Esophagus muscularis mucosa (tissue), 3 donors: ENCODE results near the gene EPSTI1.

Experiments
- POLR2A ChIP-seq: fragments of 450-650 bp; IDR thresholded peaks from one replicate; pipeline ENCODE4 v1.6.1; 2017; ENCODE audit warnings: antibody characterized with exemption, moderate library complexity, mild to moderate bottlenecking, low read depth
- POLR2AphosphoS5 ChIP-seq, 2 donors: sonication (generic); formaldehyde crosslinking; IDR thresholded peaks; one replicate each; pipeline ENCODE4 v1.6.1; 2017; ENCODE audit warnings: antibody characterized with exemption in 2 of 2
- TF ChIP-seq, protein P1 (sequence below), 3 experiments: fragments of 200-600 bp in 2 of 3; fragments of 450-650 bp in 1 of 3; sonication (generic) in 2 of 3; IDR thresholded peaks; one replicate each; pipeline ENCODE4 v1.5.1; 2017 to 2019; ENCODE audit warnings: antibody characterized with exemption in 3 of 3, mild to moderate bottlenecking in 2 of 3, moderate library complexity in 1 of 3

- TF ChIP-seq POLR2A (no peak), POLR2AphosphoS5 (IDR thresholded peaks at IDR 0.05) (no peak)
- TF ChIP-seq, protein P1, sequence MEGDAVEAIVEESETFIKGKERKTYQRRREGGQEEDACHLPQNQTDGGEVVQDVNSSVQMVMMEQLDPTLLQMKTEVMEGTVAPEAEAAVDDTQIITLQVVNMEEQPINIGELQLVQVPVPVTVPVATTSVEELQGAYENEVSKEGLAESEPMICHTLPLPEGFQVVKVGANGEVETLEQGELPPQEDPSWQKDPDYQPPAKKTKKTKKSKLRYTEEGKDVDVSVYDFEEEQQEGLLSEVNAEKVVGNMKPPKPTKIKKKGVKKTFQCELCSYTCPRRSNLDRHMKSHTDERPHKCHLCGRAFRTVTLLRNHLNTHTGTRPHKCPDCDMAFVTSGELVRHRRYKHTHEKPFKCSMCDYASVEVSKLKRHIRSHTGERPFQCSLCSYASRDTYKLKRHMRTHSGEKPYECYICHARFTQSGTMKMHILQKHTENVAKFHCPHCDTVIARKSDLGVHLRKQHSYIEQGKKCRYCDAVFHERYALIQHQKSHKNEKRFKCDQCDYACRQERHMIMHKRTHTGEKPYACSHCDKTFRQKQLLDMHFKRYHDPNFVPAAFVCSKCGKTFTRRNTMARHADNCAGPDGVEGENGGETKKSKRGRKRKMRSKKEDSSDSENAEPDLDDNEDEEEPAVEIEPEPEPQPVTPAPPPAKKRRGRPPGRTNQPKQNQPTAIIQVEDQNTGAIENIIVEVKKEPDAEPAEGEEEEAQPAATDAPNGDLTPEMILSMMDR (IDR thresholded peaks at IDR 0.05), result no peak
Observed at GRCh38 chr13:42977219-42977659, 14.8 kb downstream of the EPSTI1 start.
